K562 (cell line): Measurements from ENCODE around the gene AFDN. TPM values are rescaled to one million over a fixed set of nuclear protein-coding genes. Genes with fewer than 3 reads are reported as not detected.

Experiments
- ARHGAP35 ChIP-seq: fragments of 450-650 bp; IDR thresholded peaks from 2 replicates; pipeline ENCODE4 v1.6.1; 2018; ENCODE audit not compliant: partially characterized antibody
- ARID1B ChIP-seq: fragments of 450-650 bp; IDR thresholded peaks from 2 replicates; pipeline ENCODE4 v1.6.1; 2016; ENCODE audit warnings: antibody characterized with exemption, mild to moderate bottlenecking, inconsistent platforms
- BCOR ChIP-seq: fragments of 450-650 bp; IDR thresholded peaks from 2 replicates; pipeline ENCODE4 v1.6.1; 2016
- BRD4 ChIP-seq: fragments of 200-600 bp; sonication (generic); IDR thresholded peaks from 2 replicates; pipeline ENCODE4 v1.6.1; 2017; ENCODE audit warnings: inconsistent platforms
- CREBBP ChIP-seq: IDR thresholded peaks from one replicate; pipeline ENCODE4 v1.6.1; 2012; ENCODE audit warnings: low read depth, mild to moderate bottlenecking, control low read depth, inconsistent platforms, low read length
- FIP1L1 ChIP-seq: fragments of 200-400 bp; formaldehyde crosslinking; IDR thresholded peaks from 2 replicates; pipeline ENCODE4 v1.6.1; 2018; ENCODE audit warnings: mild to moderate bottlenecking, low read depth, low read length; ENCODE audit not compliant: poor library complexity, severe bottlenecking
- GTF2F1 ChIP-seq: IDR thresholded peaks from 2 replicates; pipeline ENCODE4 v1.6.1; 2011; ENCODE audit warnings: low read depth, low read length, improper control_type of control experiment
- MAFK ChIP-seq: IDR thresholded peaks from 2 replicates; pipeline ENCODE4 v1.6.1; 2011; ENCODE audit warnings: low read length, improper control_type of control experiment
- MTA1 ChIP-seq: fragments of 450-650 bp; IDR thresholded peaks from 2 replicates; pipeline ENCODE4 v1.6.1; 2017; ENCODE audit warnings: borderline replicate concordance
- NFE2 ChIP-seq: IDR thresholded peaks from 2 replicates; pipeline ENCODE4 v1.6.1; 2014; ENCODE audit warnings: antibody characterized with exemption, low read depth
- RNF219 ChIP-seq: fragments of 250-450 bp; sonication (Bioruptor Pico); IDR thresholded peaks from 2 replicates; pipeline ENCODE4 v1.5.0; 2022; ENCODE audit warnings: mild to moderate bottlenecking
- ZC3H8 ChIP-seq: fragments of 450-650 bp; IDR thresholded peaks from 2 replicates; pipeline ENCODE4 v1.6.1; 2017
- polyA plus RNA-seq, 8 experiments: library from polyadenylated mRNA; depleted of rRNA in 4 of 8; stranded (reverse) in 5 of 8; unstranded in 3 of 8; fragments of >200 nt; fragmentation: Nextera tagmentation in 2 of 8; fragmentation: Illumina TruSeq in 1 of 8; extraction: Ambion mirVana in 2 of 8; extraction: Trizol in 1 of 8; gene quantifications; 2 replicates each; pipeline versions ENCODE4 v1.2.1 to v1.2.3, GENCODE V29; 2011 to 2014; ENCODE audit warnings: inconsistent platforms in 1 of 8, missing spikeins in 1 of 8
- total RNA-seq, 7 experiments: library from RNA; depleted of rRNA in 6 of 7; stranded (reverse); fragments of >200 nt in 6 of 7; fragmentation: Illumina TruSeq in 2 of 7; extraction: Trizol in 2 of 7; gene quantifications; 2 replicates each; pipeline versions ENCODE4 v1.2.1 to v1.2.3, GENCODE V29; 2011 to 2021; ENCODE audit warnings: low replicate concordance in 1 of 7
- TF ChIP-seq, protein P1 (sequence below): fragments of 450-650 bp; IDR thresholded peaks from 2 replicates; pipeline ENCODE4 v1.6.1; 2016

Gene AFDN
- total and polyA plus RNA-seq, 9 of the 15 experiments (the other 6 are each of a cell fraction or from before 2014, with no cell fraction given): 7.2 to 129 (median 105) TPM

DNA sequence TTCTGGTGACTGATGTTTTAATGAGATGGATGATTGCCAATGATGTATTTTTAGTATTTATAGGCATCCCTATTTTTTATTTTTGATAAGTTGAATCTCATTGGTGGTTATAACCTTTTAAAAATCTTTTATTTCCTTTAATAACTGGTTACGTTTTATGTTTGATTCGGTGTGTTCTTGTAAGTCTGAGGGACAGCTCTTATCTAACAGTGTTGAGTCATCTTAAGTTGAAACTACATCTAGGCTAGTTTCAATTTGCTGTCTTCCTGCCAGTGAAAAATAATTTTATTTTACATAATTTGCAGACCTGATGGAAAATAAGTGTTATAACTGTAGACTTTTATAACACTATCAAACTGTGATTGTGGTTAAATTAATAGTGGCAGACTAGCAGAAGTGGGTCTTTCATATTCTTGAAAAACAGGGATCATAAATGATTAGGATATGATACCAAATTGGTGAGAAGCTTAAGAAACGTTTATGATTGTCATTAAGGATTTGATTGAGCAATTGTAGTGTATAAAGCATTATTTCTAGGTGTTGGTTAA lies 4.6 kb downstream of the AFDN start (continued):
- no peak for TF ChIP-seq MTA1
- no peak for TF ChIP-seq CREBBP
- TF ChIP-seq, protein P1, sequence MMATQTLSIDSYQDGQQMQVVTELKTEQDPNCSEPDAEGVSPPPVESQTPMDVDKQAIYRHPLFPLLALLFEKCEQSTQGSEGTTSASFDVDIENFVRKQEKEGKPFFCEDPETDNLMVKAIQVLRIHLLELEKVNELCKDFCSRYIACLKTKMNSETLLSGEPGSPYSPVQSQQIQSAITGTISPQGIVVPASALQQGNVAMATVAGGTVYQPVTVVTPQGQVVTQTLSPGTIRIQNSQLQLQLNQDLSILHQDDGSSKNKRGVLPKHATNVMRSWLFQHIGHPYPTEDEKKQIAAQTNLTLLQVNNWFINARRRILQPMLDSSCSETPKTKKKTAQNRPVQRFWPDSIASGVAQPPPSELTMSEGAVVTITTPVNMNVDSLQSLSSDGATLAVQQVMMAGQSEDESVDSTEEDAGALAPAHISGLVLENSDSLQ: peak; percentile 95
- no peak for TF ChIP-seq BRD4
- TF ChIP-seq GTF2F1: no peak
- no peak; the same call in 1 of the 2 replicates for TF ChIP-seq ZC3H8
- TF ChIP-seq BCOR: 0 out of 2 replicates have a peak, but pooled peaks have one; percentile 3
- no peak for TF ChIP-seq FIP1L1
- no peak for TF ChIP-seq RNF219 (CRISPR knock-in tag)
- peak; percentile 70 for TF ChIP-seq ARID1B
- TF ChIP-seq NFE2: peak; percentile 87
- TF ChIP-seq ARHGAP35: no peak
- peak; percentile 41; the same call in 1 of the 2 replicates for TF ChIP-seq MAFK
